ENCODE results near the gene TBC1D1.

- TF ChIP-seq, protein P1, sequence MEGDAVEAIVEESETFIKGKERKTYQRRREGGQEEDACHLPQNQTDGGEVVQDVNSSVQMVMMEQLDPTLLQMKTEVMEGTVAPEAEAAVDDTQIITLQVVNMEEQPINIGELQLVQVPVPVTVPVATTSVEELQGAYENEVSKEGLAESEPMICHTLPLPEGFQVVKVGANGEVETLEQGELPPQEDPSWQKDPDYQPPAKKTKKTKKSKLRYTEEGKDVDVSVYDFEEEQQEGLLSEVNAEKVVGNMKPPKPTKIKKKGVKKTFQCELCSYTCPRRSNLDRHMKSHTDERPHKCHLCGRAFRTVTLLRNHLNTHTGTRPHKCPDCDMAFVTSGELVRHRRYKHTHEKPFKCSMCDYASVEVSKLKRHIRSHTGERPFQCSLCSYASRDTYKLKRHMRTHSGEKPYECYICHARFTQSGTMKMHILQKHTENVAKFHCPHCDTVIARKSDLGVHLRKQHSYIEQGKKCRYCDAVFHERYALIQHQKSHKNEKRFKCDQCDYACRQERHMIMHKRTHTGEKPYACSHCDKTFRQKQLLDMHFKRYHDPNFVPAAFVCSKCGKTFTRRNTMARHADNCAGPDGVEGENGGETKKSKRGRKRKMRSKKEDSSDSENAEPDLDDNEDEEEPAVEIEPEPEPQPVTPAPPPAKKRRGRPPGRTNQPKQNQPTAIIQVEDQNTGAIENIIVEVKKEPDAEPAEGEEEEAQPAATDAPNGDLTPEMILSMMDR (conservative IDR thresholded peaks at IDR 0.05; ENCODE audit: low read depth, low read length), result no peak
- TF ChIP-seq EZH2 (IDR thresholded peaks at IDR 0.05; ENCODE audit: low read length, unreplicated experiment), result no peak
These were observed 26.1 kb upstream of the TBC1D1 start for GRCh38 chr4:37864786-37865185.

Measured in PC-3 (cell line).